LNCaP clone FGC (cell line): ENCODE results near the gene UHRF2.
A peak's percentile ranks its signal among the peaks of the same experiment; 100 is the strongest.

Source experiments
- DNase-seq: peaks from one replicate; pipeline ENCODE4 v3.0.0-alpha.2; 2011; ENCODE audit warnings: low read depth
- H3K4me3 ChIP-seq: 2 replicates; pipeline ENCODE4 v1.5.1; 2011; ENCODE audit warnings: mild to moderate bottlenecking, low read depth, low read length, control low read depth
- TF ChIP-seq, protein P1 (sequence below): IDR thresholded peaks from 2 replicates; pipeline ENCODE4 v1.5.1; 2012; ENCODE audit warnings: mild to moderate bottlenecking; ENCODE audit not compliant: control insufficient read depth, insufficient read depth; ENCODE audit errors: extremely low read depth

Gene UHRF2

DNA sequence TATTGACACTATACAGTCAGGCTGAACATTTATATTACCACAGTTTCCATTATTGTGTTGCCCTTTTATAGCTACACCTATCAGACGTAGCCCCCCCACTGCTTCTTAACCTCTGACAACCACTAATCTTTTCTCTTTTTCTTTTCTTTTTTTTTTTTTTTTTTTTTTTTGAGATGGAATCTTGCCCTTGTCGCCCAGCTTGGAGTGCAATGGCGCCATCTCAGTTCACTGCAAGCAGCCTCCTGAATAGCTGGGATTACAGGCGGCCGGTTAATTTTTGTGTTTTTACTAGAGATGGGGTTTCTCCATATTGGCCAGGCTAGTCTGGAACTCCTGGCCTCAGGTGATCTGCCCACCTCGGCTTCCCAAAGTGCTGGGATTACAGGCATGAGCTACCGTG, 75.4 kb downstream of the UHRF2 start:
- TF ChIP-seq, protein P1, sequence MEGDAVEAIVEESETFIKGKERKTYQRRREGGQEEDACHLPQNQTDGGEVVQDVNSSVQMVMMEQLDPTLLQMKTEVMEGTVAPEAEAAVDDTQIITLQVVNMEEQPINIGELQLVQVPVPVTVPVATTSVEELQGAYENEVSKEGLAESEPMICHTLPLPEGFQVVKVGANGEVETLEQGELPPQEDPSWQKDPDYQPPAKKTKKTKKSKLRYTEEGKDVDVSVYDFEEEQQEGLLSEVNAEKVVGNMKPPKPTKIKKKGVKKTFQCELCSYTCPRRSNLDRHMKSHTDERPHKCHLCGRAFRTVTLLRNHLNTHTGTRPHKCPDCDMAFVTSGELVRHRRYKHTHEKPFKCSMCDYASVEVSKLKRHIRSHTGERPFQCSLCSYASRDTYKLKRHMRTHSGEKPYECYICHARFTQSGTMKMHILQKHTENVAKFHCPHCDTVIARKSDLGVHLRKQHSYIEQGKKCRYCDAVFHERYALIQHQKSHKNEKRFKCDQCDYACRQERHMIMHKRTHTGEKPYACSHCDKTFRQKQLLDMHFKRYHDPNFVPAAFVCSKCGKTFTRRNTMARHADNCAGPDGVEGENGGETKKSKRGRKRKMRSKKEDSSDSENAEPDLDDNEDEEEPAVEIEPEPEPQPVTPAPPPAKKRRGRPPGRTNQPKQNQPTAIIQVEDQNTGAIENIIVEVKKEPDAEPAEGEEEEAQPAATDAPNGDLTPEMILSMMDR, result peak; percentile 14; the same call in 1 of the 2 replicates
- DNase-seq, result no peak

GRCh38 chr9:6489099-6489498, 76.1 kb downstream of the UHRF2 start:
- no peak for DNase-seq
- TF ChIP-seq, protein P1, result no peak
- H3K4me3 ChIP-seq, result no peak overlapping the region

More for the DNA sequence above, 75.4 kb downstream of the UHRF2 start:
- H3K4me3 ChIP-seq, result no peak overlapping the region

DNA sequence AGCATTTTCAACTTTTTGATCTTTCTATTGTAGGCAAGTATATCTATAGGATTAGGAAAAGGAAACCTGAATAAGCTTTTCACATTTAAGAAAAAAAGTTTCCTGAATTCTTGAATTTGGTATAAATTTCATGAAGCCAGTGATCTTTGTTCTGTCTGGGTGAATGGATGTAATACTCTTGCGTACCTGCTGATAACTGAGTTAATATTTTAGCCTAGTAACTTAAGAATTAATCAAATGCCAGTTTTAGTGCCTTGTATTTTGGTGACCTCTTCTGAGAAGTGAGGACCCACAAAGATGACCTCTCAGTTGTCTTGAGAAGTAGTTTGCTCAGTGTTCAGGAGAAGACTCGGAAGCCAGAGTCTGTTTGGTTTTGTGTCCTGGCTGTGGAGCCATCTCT, 77.9 kb downstream of the UHRF2 start:
- DNase-seq, result no peak
- no peak overlapping the region for H3K4me3 ChIP-seq
- TF ChIP-seq, protein P1, result no peak

DNA sequence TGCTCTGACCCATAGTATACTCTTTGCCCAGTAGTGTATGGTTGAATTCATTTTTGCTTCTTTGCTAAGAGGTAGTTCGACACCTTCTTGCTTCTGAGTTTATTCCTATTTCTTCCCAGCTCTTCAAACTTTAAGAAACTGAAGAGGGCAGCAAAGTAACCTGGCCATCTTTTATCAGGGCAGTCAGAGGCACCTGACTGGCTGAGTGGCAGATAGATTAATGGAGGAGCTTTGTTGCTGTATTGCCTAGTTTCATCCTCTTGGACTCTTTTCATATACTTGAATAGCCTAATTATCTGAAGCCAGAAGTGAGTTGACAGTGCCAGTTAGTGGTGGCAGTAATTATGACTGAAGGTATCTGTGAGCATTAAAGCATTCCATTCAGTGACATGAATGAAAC, 82.5 kb downstream of the UHRF2 start:
- TF ChIP-seq, protein P1, result no peak
- DNase-seq, result no peak
- no peak overlapping the region for H3K4me3 ChIP-seq

- TF ChIP-seq, protein P1, result no peak
- H3K4me3 ChIP-seq, result no peak overlapping the region
- no peak for DNase-seq
Observed at GRCh38 chr9:6498982-6499381, 86.0 kb downstream of the UHRF2 start.

DNA sequence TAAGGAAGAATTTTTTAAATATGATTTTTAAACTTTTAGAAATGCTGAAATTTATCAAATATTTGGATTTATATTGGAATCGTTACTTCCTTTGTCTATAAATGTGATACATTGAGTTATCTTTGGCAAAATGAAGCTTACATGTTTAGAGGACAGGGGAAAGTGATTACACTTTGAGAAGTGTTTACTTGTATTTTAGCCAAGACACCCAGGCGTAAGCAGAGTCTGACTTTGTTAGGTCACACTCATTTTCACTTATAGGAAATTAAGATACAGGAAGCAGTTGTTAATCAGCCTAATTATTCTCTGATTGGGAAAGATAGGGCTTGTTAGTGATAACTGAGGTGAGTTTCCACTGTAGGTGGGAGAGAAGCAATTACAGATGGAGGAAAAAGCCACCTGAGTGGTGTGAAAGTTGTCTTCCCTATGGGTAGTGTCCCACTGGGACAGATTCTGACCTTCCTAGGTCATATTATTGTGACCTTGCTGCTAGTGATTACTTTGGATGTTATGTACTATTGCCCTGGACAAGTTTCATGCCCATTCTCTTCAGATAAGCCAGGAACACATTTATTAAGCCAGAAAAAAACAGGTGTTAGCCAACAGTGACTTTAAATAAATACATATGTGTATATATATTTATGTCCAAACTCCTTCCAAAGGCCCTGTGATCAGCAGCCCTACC, 88.7 kb downstream of the UHRF2 start:
- H3K4me3 ChIP-seq, result no peak overlapping the region
- no peak for DNase-seq
- TF ChIP-seq, protein P1, result no peak

DNA sequence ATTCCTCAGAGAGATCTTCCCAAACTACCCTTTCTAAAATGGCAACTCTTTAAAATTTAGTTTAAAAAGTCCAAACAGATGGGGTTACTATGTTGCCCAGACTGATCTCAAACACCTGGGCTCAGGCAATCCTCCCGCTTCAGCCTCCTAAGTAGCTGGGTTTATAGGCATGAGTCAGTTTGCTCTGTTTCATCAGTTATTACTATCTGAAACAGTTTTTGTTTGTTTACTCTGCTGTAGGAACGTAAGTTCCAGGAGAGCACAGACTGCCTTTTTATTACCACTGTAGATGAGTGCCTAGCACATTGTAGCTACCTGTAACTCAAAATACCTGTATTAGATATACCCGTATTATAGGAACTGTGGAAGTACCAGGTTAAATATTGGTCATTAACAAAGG, 89.4 kb downstream of the UHRF2 start:
- H3K4me3 ChIP-seq, result no peak overlapping the region
- peak; percentile 48 for DNase-seq

More for the DNA sequence above, 89.4 kb downstream of the UHRF2 start:
- TF ChIP-seq, protein P1, result no peak
